ENCODE data around the gene DMD.

The DMD gene

DNA sequence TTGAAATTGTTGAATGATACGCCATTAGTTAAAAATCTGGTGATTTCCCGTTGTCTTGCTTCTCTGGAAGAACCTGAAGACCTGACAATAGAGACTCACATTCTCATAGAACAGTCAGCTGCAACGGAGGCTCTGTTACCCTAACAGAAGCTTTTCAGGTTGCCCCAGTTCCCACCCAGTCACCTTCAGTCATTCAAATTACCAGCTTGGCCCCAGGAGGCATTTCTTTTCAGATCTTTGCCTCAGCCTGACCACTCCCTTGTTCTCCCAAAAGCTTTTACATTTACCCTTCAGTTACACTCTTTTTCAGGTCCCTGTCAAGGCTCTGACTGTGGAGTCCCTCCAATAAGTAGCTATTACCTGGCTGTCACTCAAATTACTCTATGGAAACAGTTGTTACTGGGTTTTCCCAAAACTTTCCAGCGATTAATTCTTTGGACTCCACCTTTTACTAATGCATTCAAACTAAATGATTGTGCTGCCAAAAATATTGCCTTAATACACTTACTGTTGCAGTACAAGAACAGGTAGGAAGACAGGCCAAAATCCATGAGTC is 1977.3 kb downstream of the DMD start:
- H3K4me3 ChIP-seq (ENCODE audit: low read depth, low read length): no peak overlapping the region
- TF ChIP-seq, protein P1, sequence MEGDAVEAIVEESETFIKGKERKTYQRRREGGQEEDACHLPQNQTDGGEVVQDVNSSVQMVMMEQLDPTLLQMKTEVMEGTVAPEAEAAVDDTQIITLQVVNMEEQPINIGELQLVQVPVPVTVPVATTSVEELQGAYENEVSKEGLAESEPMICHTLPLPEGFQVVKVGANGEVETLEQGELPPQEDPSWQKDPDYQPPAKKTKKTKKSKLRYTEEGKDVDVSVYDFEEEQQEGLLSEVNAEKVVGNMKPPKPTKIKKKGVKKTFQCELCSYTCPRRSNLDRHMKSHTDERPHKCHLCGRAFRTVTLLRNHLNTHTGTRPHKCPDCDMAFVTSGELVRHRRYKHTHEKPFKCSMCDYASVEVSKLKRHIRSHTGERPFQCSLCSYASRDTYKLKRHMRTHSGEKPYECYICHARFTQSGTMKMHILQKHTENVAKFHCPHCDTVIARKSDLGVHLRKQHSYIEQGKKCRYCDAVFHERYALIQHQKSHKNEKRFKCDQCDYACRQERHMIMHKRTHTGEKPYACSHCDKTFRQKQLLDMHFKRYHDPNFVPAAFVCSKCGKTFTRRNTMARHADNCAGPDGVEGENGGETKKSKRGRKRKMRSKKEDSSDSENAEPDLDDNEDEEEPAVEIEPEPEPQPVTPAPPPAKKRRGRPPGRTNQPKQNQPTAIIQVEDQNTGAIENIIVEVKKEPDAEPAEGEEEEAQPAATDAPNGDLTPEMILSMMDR (IDR thresholded peaks at IDR 0.05; ENCODE audit: low read depth, low read length): no peak

DNA sequence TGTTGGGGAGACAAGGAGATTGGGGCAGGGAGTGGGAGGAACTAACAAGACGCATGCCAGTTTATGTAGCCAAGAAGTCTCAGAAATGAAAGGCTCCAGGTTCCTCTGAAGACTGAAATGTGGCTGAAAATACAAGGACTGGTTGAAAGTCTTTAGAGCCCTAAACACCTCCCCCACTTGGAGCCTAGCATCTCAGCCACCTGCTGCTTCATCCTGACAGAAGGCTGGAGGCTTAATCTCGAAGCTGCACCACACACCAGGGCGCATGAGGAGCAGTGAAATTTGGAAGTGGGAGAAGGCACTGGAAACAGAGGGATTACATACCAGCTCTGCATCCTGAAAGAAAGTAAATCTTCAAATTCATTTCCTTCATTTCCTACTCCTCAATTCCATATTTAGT is 1978.8 kb downstream of the DMD start:
- no peak overlapping the region for H3K4me3 ChIP-seq (ENCODE audit: low read depth, low read length)
- TF ChIP-seq, protein P1 (IDR thresholded peaks at IDR 0.05; ENCODE audit: low read depth, low read length): no peak

DNA sequence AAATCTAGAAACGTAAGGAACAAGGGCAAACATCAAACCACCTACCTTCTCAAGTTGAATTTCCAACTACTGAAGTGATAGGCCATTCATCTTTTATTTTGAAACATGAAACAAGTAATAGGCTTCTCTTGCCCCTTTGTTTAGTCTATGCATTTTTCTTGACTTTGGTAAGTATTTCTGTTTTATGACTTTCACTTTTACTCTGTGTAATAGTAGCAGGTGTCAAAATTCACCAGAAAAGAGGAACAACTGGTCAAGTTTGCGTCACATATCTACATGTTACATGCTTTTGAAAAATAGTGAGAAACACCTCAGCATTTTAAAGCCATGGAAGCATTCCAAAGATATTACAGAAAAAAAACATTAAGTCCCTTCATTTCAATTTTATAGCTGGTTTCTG is 1982.4 kb downstream of the DMD start:
- TF ChIP-seq, protein P1 (IDR thresholded peaks at IDR 0.05; ENCODE audit: low read depth, low read length): no peak
- no peak overlapping the region for H3K4me3 ChIP-seq (ENCODE audit: low read depth, low read length)

DNA sequence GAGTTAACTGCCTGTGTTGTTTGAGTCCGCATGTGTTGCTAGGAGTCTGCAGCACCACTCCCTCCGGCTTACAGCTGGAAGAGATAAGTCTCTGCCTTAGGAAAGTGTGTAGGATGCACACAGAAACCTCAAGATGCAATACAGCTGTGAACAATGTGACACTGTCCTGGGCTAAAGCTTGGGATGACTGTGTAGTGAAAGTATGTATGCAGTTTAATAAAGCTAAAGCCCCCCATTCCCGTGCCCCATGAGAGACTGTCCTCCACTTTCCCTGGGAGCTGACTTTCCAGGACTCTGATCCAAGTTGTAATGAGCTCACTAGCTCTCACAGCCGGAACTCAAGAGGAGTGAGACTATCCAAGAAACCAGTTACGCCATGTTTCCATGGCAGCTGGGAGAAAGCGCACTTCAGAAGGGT is 1982.9 kb downstream of the DMD start:
- TF ChIP-seq, protein P1 (IDR thresholded peaks at IDR 0.05; ENCODE audit: low read depth, low read length): no peak
- no peak overlapping the region for H3K4me3 ChIP-seq (ENCODE audit: low read depth, low read length)

DNA sequence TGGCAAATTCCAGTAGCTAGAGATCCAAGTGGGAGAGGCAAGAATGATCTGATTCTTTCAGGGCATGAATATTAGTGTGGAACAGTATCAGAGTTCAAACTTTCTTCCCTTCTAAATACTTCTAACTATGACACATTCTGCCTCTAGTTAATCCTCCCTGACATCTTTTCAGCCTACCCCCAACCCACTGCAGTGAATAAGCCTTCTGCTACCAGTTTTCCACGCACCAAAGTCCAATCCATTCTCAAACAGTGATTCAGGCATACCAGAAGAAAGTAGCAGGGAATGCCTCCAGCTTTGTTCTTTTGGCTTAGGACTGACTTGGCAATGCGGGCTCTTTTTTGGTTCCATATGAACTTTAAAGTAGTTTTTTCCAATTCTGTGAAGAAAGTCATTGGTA is 1984.1 kb downstream of the DMD start:
- TF ChIP-seq, protein P1 (IDR thresholded peaks at IDR 0.05; ENCODE audit: low read depth, low read length): no peak
- H3K4me3 ChIP-seq (ENCODE audit: low read depth, low read length): no peak overlapping the region

DNA sequence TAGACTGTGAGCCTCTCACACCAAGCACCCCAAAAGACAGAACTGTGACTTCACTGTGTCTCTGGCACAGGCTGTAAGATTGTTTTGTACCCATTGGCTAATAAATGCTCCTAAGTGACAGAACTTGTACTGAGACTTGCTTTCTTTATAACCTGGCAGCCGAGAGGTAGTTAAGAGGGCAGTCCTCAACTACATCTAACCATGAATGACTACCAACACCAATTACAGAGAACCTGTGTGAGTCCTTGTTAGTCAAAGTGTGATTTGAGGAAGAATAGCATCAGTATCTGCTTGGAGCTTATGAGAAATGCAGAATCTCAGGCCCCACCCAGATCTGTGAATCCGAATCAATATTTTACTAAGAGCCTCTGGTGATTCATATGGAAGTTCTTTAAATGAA is 1985.5 kb downstream of the DMD start:
- H3K4me3 ChIP-seq (ENCODE audit: low read depth, low read length): no peak overlapping the region
- TF ChIP-seq, protein P1 (IDR thresholded peaks at IDR 0.05; ENCODE audit: low read depth, low read length): no peak

DNA sequence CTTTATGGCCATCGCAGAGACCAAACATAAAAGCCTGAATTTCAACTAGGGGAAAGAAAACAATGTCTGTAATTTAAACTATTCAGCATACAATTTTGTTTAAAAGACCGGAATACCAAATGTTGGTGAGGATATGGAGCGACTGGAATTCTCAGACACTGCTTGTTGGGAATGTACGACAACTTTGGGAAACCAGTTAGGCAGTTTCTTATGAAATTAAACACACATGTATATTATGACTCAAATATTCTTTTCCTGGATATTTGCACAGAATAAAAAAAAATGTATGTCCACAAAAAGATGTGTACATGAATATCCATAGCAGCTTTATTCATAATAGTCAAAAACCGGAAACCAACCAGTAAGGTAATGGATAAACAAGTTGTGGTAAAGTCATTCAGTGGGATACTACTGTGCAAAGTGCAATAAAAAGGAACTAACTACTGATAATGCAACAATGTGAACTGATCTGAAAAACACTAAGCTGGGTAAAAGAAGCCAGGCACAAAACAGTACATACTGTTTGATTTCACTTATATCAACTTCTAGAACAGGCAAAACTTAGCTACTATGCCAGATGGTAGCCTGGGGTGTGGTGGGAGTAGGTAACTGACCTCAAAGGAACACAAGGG is 1986.9 kb downstream of the DMD start:
- no peak overlapping the region for H3K4me3 ChIP-seq (ENCODE audit: low read depth, low read length)
- TF ChIP-seq, protein P1 (IDR thresholded peaks at IDR 0.05; ENCODE audit: low read depth, low read length): no peak

Measured in WI38 (cell line).